Measurements from ENCODE around the gene TRIM6.

DNA sequence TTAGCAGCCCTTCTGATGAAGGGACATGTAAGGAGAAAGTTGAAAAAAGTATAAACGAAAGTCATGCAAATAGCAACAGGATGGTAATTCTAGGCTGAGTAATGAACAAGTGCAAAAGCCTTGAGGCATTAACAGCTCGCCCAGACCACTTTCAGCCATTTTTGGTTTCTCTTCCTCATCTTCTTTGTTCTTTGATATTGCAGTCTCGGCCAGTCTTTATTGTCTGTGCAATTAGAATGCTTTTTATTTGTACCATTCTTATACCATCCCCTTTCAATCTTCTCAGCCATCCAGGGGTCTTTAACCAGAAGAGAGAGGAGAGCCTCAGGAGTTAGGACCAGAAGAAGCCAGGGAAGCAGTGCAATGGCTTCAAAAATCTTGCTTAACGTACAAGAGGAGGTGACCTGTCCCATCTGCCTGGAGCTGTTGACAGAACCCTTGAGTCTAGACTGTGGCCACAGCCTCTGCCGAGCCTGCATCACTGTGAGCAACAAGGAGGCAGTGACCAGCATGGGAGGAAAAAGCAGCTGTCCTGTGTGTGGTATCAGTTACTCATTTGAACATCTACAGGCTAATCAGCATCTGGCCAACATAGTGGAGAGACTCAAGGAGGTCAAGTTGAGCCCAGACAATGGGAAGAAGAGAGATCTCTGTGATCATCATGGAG is 35.7 kb downstream of the TRIM6 start:
- TF ChIP-seq CTCF (conservative IDR thresholded peaks at IDR 0.05) (no peak), ZFX (IDR thresholded peaks at IDR 0.05) (no peak)

All from C4-2B (cell line).